ENCODE data around the gene KIF5B. TPM values are rescaled to one million over a fixed set of nuclear protein-coding genes. Genes with fewer than 3 reads are reported as not detected.

Gene KIF5B
- total and polyA plus RNA-seq, 2 of the 8 experiments (the other 6 are each of a cell fraction or from before 2014, with no cell fraction given) = 9.8 to 68.4 TPM

- H3K4me2 ChIP-seq (ENCODE audit: insufficient read depth in 1 of 2, low read depth in 2 of 2, low read length in 2 of 2) = no peak overlapping the region
- H3K4ac ChIP-seq (replicated peaks; ENCODE audit: insufficient read length, low read depth, low read length) = no peak overlapping the region
- FAIRE-seq (no peak), DNase-seq (ENCODE audit: low read depth in 1 of 2, low spot score in 2 of 2) (no peak)
- no peak overlapping the region for H3K56ac ChIP-seq (replicated peaks; ENCODE audit: insufficient read length, low read depth, low read length)
- 77% methylated on average over 4 of the region's 4 CpGs; no CpG with 5 or more reads in 1 of the 2 experiments for WGBS, 2 experiments (ENCODE audit: extremely low coverage in 1 of 2, insufficient coverage in 1 of 2, insufficient read length in 1 of 2, insufficient replicate concordance in 2 of 2, low coverage in 1 of 2, low lambda C conversion rate in 2 of 2, missing lambda C conversion rate in 1 of 2)
- POLR2A ChIA-PET (ENCODE audit: partially characterized antibody) = no interaction called here
- 0 out of 2 replicates have a peak overlapping the region, but pooled peaks have one; percentile 72 for H2BK20ac ChIP-seq (ENCODE audit: low read length)
- no peak overlapping the region for H2AK5ac ChIP-seq (ENCODE audit: low read depth, low read length)
- no peaks in the 10 kb centered on the region for H3K27me3 ChIP-seq (replicated peaks in 1 of 4; ENCODE audit: control insufficient read depth in 3 of 4, extremely low read depth in 1 of 4, insufficient read depth in 3 of 4, low read length in 3 of 4)
- no peak overlapping the region for H3K27ac ChIP-seq (ENCODE audit: low read depth, low read length)
- no peaks in the 10 kb centered on the region for H3K79me1 ChIP-seq (ENCODE audit: low read depth, low read length)
- no peaks in the 10 kb centered on the region for H3K23me2 ChIP-seq (ENCODE audit: low read depth, low read length)
- no peak overlapping the region for H4K8ac ChIP-seq (ENCODE audit: extremely low read depth, insufficient read depth, low read length)
- H2BK120ac ChIP-seq (replicated peaks; ENCODE audit: low read depth, low read length) = no peak overlapping the region
- no peak overlapping the region for H3K9ac ChIP-seq (replicated peaks in 1 of 4; ENCODE audit: extremely low read depth in 1 of 4, low read depth in 3 of 4, low read length in 3 of 4)
- H3K36me3 ChIP-seq (ENCODE audit: control insufficient read depth in 2 of 4, insufficient read depth in 4 of 4, low read length in 3 of 4) = no peaks in the 10 kb centered on the region
- no peak overlapping the region for H3K4me3 ChIP-seq (ENCODE audit: extremely low read depth in 1 of 4, insufficient read depth in 2 of 4, low read depth in 3 of 4, low read length in 4 of 4)
- CTCF ChIA-PET (ENCODE audit: partially characterized antibody) = interaction anchor here (0.7 to 1.6 kb wide), 8 partner anchors 11 to 236 kb away, joined by 3 to 5 read pairs (median 4); no protein-coding TSS in a partner anchor
- H3K9me3 ChIP-seq (ENCODE audit: insufficient read depth in 2 of 2, low read depth in 1 of 2, low read length in 1 of 2) = peaks cover 2 to 4% of the 10 kb centered on the region in 2 experiments; a peak in 2 of 4 replicates
- peaks cover 0 to 4% (median 0%) of the 10 kb centered on the region in 4 experiments; a peak in 1 of 7 replicates for H3K4me1 ChIP-seq (replicated peaks in 1 of 4; ENCODE audit: control insufficient read depth in 3 of 4, insufficient read depth in 4 of 4, low read length in 3 of 4)
- H2AFZ ChIP-seq (ENCODE audit: low read length) = peak overlapping the region; percentile 87
- no peak overlapping the region for H3K18ac ChIP-seq (ENCODE audit: extremely low read depth, low read length)
- TF ChIP-seq SRF (IDR thresholded peaks at IDR 0.05; ENCODE audit: low read depth, low read length) (no peak), SIX5 (IDR thresholded peaks at IDR 0.05; ENCODE audit: low read depth, low read length) (no peak), BCL11A (IDR thresholded peaks at IDR 0.05; ENCODE audit: low read depth in 2 of 2, low read length in 2 of 2) (no peak), TCF12 (IDR thresholded peaks at IDR 0.05; ENCODE audit: low read depth, low read length) (no peak)
- no peak overlapping the region for H3K23ac ChIP-seq (ENCODE audit: insufficient read length)
- no peak overlapping the region for H2BK15ac ChIP-seq (ENCODE audit: low read length)
- no peak overlapping the region for H2BK5ac ChIP-seq (ENCODE audit: low read depth, low read length)
- no peaks in the 10 kb centered on the region for H3K79me2 ChIP-seq (ENCODE audit: control insufficient read depth in 1 of 2, insufficient read depth in 2 of 2, low read length in 2 of 2)
- H4K20me1 ChIP-seq (replicated peaks in 1 of 2; ENCODE audit: control insufficient read depth in 1 of 2, insufficient read depth in 2 of 2, low read length in 2 of 2) = no peaks in the 10 kb centered on the region
- no peak overlapping the region for H4K91ac ChIP-seq (replicated peaks; ENCODE audit: insufficient read length, low read length)
- no peak overlapping the region for H2BK12ac ChIP-seq (ENCODE audit: low read depth, low read length)
- no peak overlapping the region for H3K14ac ChIP-seq (ENCODE audit: insufficient read length)
- H4K5ac ChIP-seq (ENCODE audit: insufficient read length, low read depth, low read length) = no peak overlapping the region
Measured at GRCh38 chr10:31974434-31975124, 81.6 kb downstream of the KIF5B start.
